Upper lobe of left lung (tissue), 6 donors: ENCODE data around the gene RPS2. TPM values are rescaled to one million over a fixed set of nuclear protein-coding genes. Genes with fewer than 3 reads are reported as not detected.
A peak's percentile ranks its signal among the peaks of the same experiment; 100 is the strongest.

Experiments used
- ATAC-seq, 2 donors: fragments of 200-7000 bp; cut with Tn5 transposase; one replicate each; pipeline ENCODE4 v1.9.1; 2022; ENCODE audit warnings: mild to moderate bottlenecking in 2 of 2, moderate library complexity in 2 of 2; ENCODE audit not compliant: low FRiP score in 2 of 2
- DNase-seq, 2 donors: peaks; one replicate each; pipeline ENCODE4 v3.0.0-alpha.2; 2019 to 2020
- H3K27ac ChIP-seq, 4 donors: fragments of 200-600 bp; sonication (generic); one replicate each; pipeline ENCODE4 v1.5.1; 2016 to 2019
- H3K27me3 ChIP-seq, 4 donors: fragments of 200-600 bp; sonication (generic); one replicate each; pipeline ENCODE4 v1.5.1; 2017 to 2019
- H3K36me3 ChIP-seq, 4 donors: fragments of 200-600 bp; sonication (generic); one replicate each; pipeline ENCODE4 v1.5.1; 2016 to 2019
- H3K4me1 ChIP-seq, 4 donors: fragments of 200-600 bp; sonication (generic); one replicate each; pipeline ENCODE4 v1.5.1; 2018 to 2019
- H3K4me3 ChIP-seq, 4 donors: fragments of 200-600 bp; sonication (generic); one replicate each; pipeline ENCODE4 v1.5.1; 2017 to 2019; ENCODE audit warnings: mild to moderate bottlenecking in 2 of 4, moderate library complexity in 1 of 4
- H3K9me3 ChIP-seq, 4 donors: fragments of 200-600 bp; sonication (generic); one replicate each; pipeline ENCODE4 v1.5.1; 2018 to 2019
- CTCF ChIP-seq, 6 experiments: fragments of 450-650 bp in 4 of 6; fragments of 200-600 bp in 2 of 6; sonication (generic) in 2 of 6; IDR thresholded peaks; one replicate each; pipeline ENCODE4 v1.5.1; 2016 to 2019; ENCODE audit warnings: antibody characterized with exemption in 6 of 6
- EP300 ChIP-seq, 4 donors: sonication (generic); formaldehyde crosslinking; IDR thresholded peaks; one replicate each; pipeline ENCODE4 v1.5.1; 2017; ENCODE audit warnings: antibody characterized with exemption in 4 of 4, control low read depth in 2 of 4
- POLR2A ChIP-seq, 4 donors: fragments of 450-650 bp; IDR thresholded peaks; one replicate each; pipeline ENCODE4 v1.5.1; 2016 to 2017; ENCODE audit warnings: antibody characterized with exemption in 4 of 4, mild to moderate bottlenecking in 2 of 4
- POLR2AphosphoS5 ChIP-seq, 2 donors: sonication (generic); formaldehyde crosslinking; IDR thresholded peaks; one replicate each; pipeline ENCODE4 v1.5.1; 2017; ENCODE audit warnings: antibody characterized with exemption in 2 of 2
- WGBS, 2 donors: methylation state at CpG; one replicate each; pipeline ENCODE4 v1.1.5; 2017 to 2018; 5-methylcytosine and 5-hydroxymethylcytosine counted together
- total RNA-seq, 6 donors: library from RNA; depleted of rRNA in 4 of 6; stranded (reverse); fragments of >200 nt in 4 of 6; gene quantifications; one replicate each; pipeline versions ENCODE4 v1.1.0 to v1.2.1, GENCODE V29; 2016 to 2021
- donor health status: DM: no; HTN: no; CAD: no; lungs with moderate emphysema.
- donor health status: DM: no; HTN: yes; CAD: no; lungs with severe emphysema.

Gene RPS2
- total RNA-seq, 6 donors from 2014 or later = 1,128 to 1,943 (median 1,579) TPM

GRCh38 chr16:1990351-1991134 lies 25.9 kb upstream of the RPS2 start:
- ATAC-seq = no peak
- Histone ChIP-seq H3K4me1 (peaks cover 26 to 42% (median 29%) of the 10 kb centered on the region in 4 donors), H3K9me3 (peaks cover 0 to 8% (median 2%) of the 10 kb centered on the region in 4 donors), H3K4me3 (peak overlapping the region in 3 of 4 donors; percentile 31 to 46 (median 31)), H3K27me3 (peaks cover 0 to 30% (median 21%) of the 10 kb centered on the region in 4 donors), H3K36me3 (peaks cover 0 to 16% (median 14%) of the 10 kb centered on the region in 4 donors), H3K27ac (peak overlapping the region in 1 of 4 donors; percentile 18)
- 4 to 6% methylated on average over 16 to 40 of the region's 50 CpGs for WGBS, 2 donors
- DNase-seq = peak; percentile 52 to 90
- TF ChIP-seq EP300 (IDR thresholded peaks at IDR 0.05) = no peak
- no peak for TF ChIP-seq POLR2AphosphoS5 (IDR thresholded peaks at IDR 0.05)
- no peak for TF ChIP-seq POLR2A (IDR thresholded peaks at IDR 0.05)
- no peak for TF ChIP-seq CTCF (IDR thresholded peaks at IDR 0.05)

GRCh38 chr16:1990101-1990350 lies 25.4 kb upstream of the RPS2 start:
- no peak for ATAC-seq
- Histone ChIP-seq H3K27ac (no peak overlapping the region), H3K9me3 (peaks cover 0 to 8% (median 2%) of the 10 kb centered on the region in 4 donors), H3K4me1 (peaks cover 30 to 47% (median 34%) of the 10 kb centered on the region in 4 donors), H3K27me3 (peaks cover 0 to 30% (median 21%) of the 10 kb centered on the region in 4 donors), H3K36me3 (peaks cover 0 to 18% (median 16%) of the 10 kb centered on the region in 4 donors), H3K4me3 (peak overlapping the region in 3 of 4 donors; percentile 31 to 46 (median 31))
- WGBS, 2 donors = 2% methylated on average over 11 of the region's 25 CpGs; no CpG with 5 or more reads in 1 of the 2 donors
- TF ChIP-seq POLR2A (IDR thresholded peaks at IDR 0.05) = no peak
- TF ChIP-seq EP300 (IDR thresholded peaks at IDR 0.05) = no peak
- no peak for TF ChIP-seq POLR2AphosphoS5 (IDR thresholded peaks at IDR 0.05)
- no peak for TF ChIP-seq CTCF (IDR thresholded peaks at IDR 0.05)
- no peak for DNase-seq

GRCh38 chr16:1989209-1990100 lies 24.8 kb upstream of the RPS2 start, which contains the start of gene SYNGR3:
Gene SYNGR3, plus strand, starts transcription at chr16:1989970. Its CDS starts 133 bp downstream, at chr16:1990103.
- Histone ChIP-seq H3K4me1 (peaks cover 36 to 52% (median 39%) of the 10 kb centered on the region in 4 donors), H3K27ac (peak within 1 kb of the TSS in 1 of 4 donors; percentile 18), H3K9me3 (peaks cover 0 to 8% (median 2%) of the 10 kb centered on the region in 4 donors), H3K27me3 (peaks cover 0 to 30% (median 21%) of the 10 kb centered on the region in 4 donors), H3K36me3 (peaks cover 0 to 18% (median 16%) of the 10 kb centered on the region in 4 donors), H3K4me3 (peak within 1 kb of the TSS in 3 of 4 donors; percentile 31 to 46 (median 31))
- no peak for ATAC-seq
- DNase-seq = peak in 1 of 2 donors; percentile 88
- TF ChIP-seq POLR2AphosphoS5 (IDR thresholded peaks at IDR 0.05) = no peak
- TF ChIP-seq EP300 (IDR thresholded peaks at IDR 0.05) = no peak
- no peak for TF ChIP-seq CTCF (IDR thresholded peaks at IDR 0.05)
- no peak for TF ChIP-seq POLR2A (IDR thresholded peaks at IDR 0.05)
- WGBS, 2 donors = 7 to 18% methylated on average over 8 to 20 of the region's 67 CpGs

- peaks cover 41 to 57% (median 45%) of the 10 kb centered on the region in 4 donors for H3K4me1 ChIP-seq
- H3K27ac ChIP-seq = no peak overlapping the region
- H3K9me3 ChIP-seq = peaks cover 0 to 2% (median 0%) of the 10 kb centered on the region in 4 donors
- peaks cover 0 to 18% (median 16%) of the 10 kb centered on the region in 4 donors for H3K36me3 ChIP-seq
- 86 to 96% methylated on average over 10 of the region's 10 CpGs for WGBS, 2 donors
- H3K27me3 ChIP-seq = peaks cover 0 to 30% (median 21%) of the 10 kb centered on the region in 4 donors
- DNase-seq (peak in 1 of 2 donors; percentile 68), ATAC-seq (no peak)
- TF ChIP-seq POLR2A (IDR thresholded peaks at IDR 0.05) (no peak), CTCF (IDR thresholded peaks at IDR 0.05) (no peak), POLR2AphosphoS5 (IDR thresholded peaks at IDR 0.05) (no peak), EP300 (IDR thresholded peaks at IDR 0.05) (no peak)
- no peak overlapping the region for H3K4me3 ChIP-seq
These were observed 22.6 kb upstream of the RPS2 start for GRCh38 chr16:1987198-1987597.
